PC-3 (cell line): Measurements from ENCODE around the gene BLTP1. TPM values are rescaled to one million over a fixed set of nuclear protein-coding genes. Genes with fewer than 3 reads are reported as not detected.

Experiments
- ATAC-seq: fragments of 200-7000 bp; cut with Tn5 transposase; 2 replicates; pipeline ENCODE4 v1.9.1; 2020; ENCODE audit warnings: mild to moderate bottlenecking, moderate library complexity
- BruUV-seq: library from RNA; stranded (reverse); fragments of 400-500 nt; replicated peaks from 2 replicates; lab custom pipeline; 2021; lab: Mats Ljungman, UMichigan
- CTCF ChIA-PET: fragments of 300-600 bp; sonication (Branson Sonifier 250); formaldehyde crosslinking; loops from one replicate; lab custom pipeline; 2022; ENCODE audit warnings: antibody characterized with exemption; lab: Charles Lee
- POLR2A ChIA-PET: fragments of 300-600 bp; sonication (Branson Sonifier 250); formaldehyde crosslinking; loops from one replicate; lab custom pipeline; 2022; ENCODE audit warnings: antibody characterized with exemption; ENCODE audit not compliant: unreplicated experiment; lab: Charles Lee
- DNase-seq: peaks from one replicate; pipeline ENCODE4 v3.0.0-alpha.2; 2015
- H2AFZ ChIP-seq: fragments of 300-600 bp; sonication (generic); 2 replicates; pipeline ENCODE4 v1.6.0; 2016; ENCODE audit warnings: antibody characterized with exemption, low read length
- H3F3A ChIP-seq: fragments of 300-600 bp; sonication (generic); one replicate; pipeline ENCODE4 v1.6.0; 2017; ENCODE audit warnings: antibody characterized with exemption, low read length, control low read depth, mild to moderate bottlenecking; ENCODE audit not compliant: unreplicated experiment
- H3K27ac ChIP-seq: fragments of 300-600 bp; sonication (generic); 2 replicates; pipeline ENCODE4 v1.5.1; 2016; ENCODE audit warnings: mild to moderate bottlenecking, low read length
- H3K27me3 ChIP-seq: fragments of 300-600 bp; sonication (generic); 2 replicates; pipeline ENCODE4 v1.6.1; 2016; ENCODE audit warnings: low read length, mixed read lengths
- H3K36me3 ChIP-seq: fragments of 300-600 bp; sonication (generic); 2 replicates; pipeline ENCODE4 v1.6.1; 2016; ENCODE audit warnings: low read depth, mixed run types, low read length, mixed read lengths
- H3K4me1 ChIP-seq: fragments of 300-600 bp; sonication (generic); 2 replicates; pipeline ENCODE4 v1.5.1; 2016; ENCODE audit warnings: low read length; ENCODE audit not compliant: insufficient read depth
- H3K4me2 ChIP-seq: fragments of 300-600 bp; sonication (generic); 2 replicates; pipeline ENCODE4 v1.6.0; 2016; ENCODE audit warnings: low read length
- H3K4me3 ChIP-seq: fragments of 300-600 bp; sonication (generic); 2 replicates; pipeline ENCODE4 v1.5.1; 2016; ENCODE audit warnings: mild to moderate bottlenecking, low read length, mixed read lengths
- H3K79me2 ChIP-seq: fragments of 300-600 bp; sonication (generic); 2 replicates; pipeline ENCODE4 v1.6.1; 2017; ENCODE audit warnings: low read length, mixed read lengths
- H3K9ac ChIP-seq: fragments of 300-600 bp; sonication (generic); 2 replicates; pipeline ENCODE4 v1.6.0; 2016; ENCODE audit warnings: mild to moderate bottlenecking, low read length
- H3K9me2 ChIP-seq: fragments of 300-600 bp; sonication (generic); replicated peaks from 2 replicates; pipeline ENCODE4 v1.6.1; 2016; ENCODE audit warnings: mixed run types, low read length, mixed read lengths
- H3K9me3 ChIP-seq: fragments of 300-600 bp; sonication (generic); 2 replicates; pipeline ENCODE4 v1.6.1; 2016; ENCODE audit warnings: low read length, mixed read lengths
- H4K20me1 ChIP-seq: fragments of 300-600 bp; sonication (generic); 2 replicates; pipeline ENCODE4 v1.6.1; 2016; ENCODE audit warnings: low read length, mixed read lengths
- CTCF ChIP-seq: fragments of 300-600 bp; sonication (generic); conservative IDR thresholded peaks from 2 replicates; pipeline ENCODE4 v1.5.1; 2017; ENCODE audit warnings: antibody characterized with exemption, low read depth, mild to moderate bottlenecking, low read length
- EZH2 ChIP-seq: fragments of 300-600 bp; sonication (generic); IDR thresholded peaks from one replicate; pipeline ENCODE4 v1.6.1; 2017; ENCODE audit warnings: antibody characterized with exemption, mild to moderate bottlenecking, low read length; ENCODE audit not compliant: unreplicated experiment
- EZH2phosphoT487 ChIP-seq: fragments of 300-600 bp; sonication (generic); IDR thresholded peaks from 2 replicates; pipeline ENCODE4 v1.6.1; 2018; ENCODE audit warnings: mild to moderate bottlenecking, antibody characterized with exemption, low read length, borderline replicate concordance
- intact Hi-C: fragments of 100-400 bp; cut with micrococcal nuclease; formaldehyde crosslinking; loops from 2 replicates; pipeline ENCODE4 v1.9.0; 2023
- total RNA-seq: library from RNA; depleted of rRNA; stranded (reverse); fragments of >200 nt; gene quantifications from 2 replicates; pipeline ENCODE4 v1.2.3, GENCODE V29; 2014; rRNA removed

BLTP1 gene
- total RNA-seq, 1 experiment from 2014 or later: 19.8 TPM

DNA sequence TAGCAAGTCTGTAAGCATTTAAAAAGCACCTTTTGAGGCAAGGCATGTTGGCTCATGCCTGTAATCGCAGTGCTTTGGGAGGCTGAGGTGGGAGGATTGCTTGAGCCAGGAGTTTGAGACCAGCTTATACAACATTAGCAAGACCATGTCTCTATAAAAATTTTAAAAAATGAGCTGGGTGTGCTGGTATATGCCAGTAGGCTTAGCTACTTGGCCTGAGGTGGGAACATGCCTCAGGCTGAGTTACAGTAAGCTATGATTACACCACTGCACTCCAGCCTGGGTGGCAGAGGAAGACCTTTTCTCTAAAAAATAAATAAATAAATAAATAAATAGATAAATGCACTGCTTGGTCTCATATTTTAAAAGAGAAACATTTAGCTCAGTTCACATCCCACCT is 26.8 kb downstream of the BLTP1 start:
- H3F3A ChIP-seq: no peaks in the 10 kb centered on the region
- intact Hi-C loops: no loop called here
- H3K4me1 ChIP-seq: no peaks in the 10 kb centered on the region

DNA sequence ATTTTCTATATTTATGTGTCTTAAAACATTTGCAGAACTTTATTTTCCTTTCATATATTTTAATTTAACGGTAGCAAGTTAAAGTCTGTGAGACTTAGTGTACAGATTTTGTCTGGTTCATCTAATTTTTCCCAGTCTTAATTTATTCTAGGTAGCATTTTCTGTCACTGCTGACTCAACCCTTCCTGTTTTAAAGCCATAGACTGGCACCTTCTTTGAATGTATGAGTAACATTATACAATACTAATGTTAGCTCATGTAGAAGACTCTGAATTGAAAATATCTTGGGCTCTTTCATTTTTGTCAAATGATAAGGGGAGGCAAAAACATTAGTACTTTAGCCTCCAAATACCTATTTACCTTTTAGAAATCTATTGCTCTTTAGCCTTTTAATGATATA is 43.6 kb downstream of the BLTP1 start:
- CTCF ChIA-PET: no interaction called here
- no TSS peak for BruUV-seq
- ATAC-seq: no peak
- POLR2A ChIA-PET: no interaction called here
- no peaks in the 10 kb centered on the region for H3F3A ChIP-seq
- no peaks in the 10 kb centered on the region for H3K27me3 ChIP-seq
- no peak overlapping the region for H3K4me2 ChIP-seq
- no peaks in the 10 kb centered on the region for H3K9me3 ChIP-seq
- DNase-seq: no peak
- H3K79me2 ChIP-seq: no peaks in the 10 kb centered on the region
- H3K4me1 ChIP-seq: no peaks in the 10 kb centered on the region
- no peak overlapping the region for H3K9ac ChIP-seq
- no peaks in the 10 kb centered on the region for H4K20me1 ChIP-seq
- H3K4me3 ChIP-seq: no peak overlapping the region
- no peaks in the 10 kb centered on the region for H3K9me2 ChIP-seq
- no peak for TF ChIP-seq EZH2phosphoT487
- no peak for TF ChIP-seq EZH2
- no peak for TF ChIP-seq CTCF
- H3K27ac ChIP-seq: no peak overlapping the region
- no peaks in the 10 kb centered on the region for H3K36me3 ChIP-seq
- intact Hi-C loops: no loop called here
- H2AFZ ChIP-seq: no peak overlapping the region

More for the DNA sequence above, 26.8 kb downstream of the BLTP1 start:
- ChIA-PET POLR2A (no interaction called here), CTCF (no interaction called here)
- Histone ChIP-seq H3K4me3 (no peak overlapping the region), H4K20me1 (no peaks in the 10 kb centered on the region), H3K27ac (no peak overlapping the region), H3K36me3 (peaks cover 8% of the 10 kb centered on the region; the same call in 1 of the 2 replicates), H2AFZ (no peak overlapping the region), H3K9me2 (no peaks in the 10 kb centered on the region), H3K9ac (no peak overlapping the region), H3K79me2 (no peaks in the 10 kb centered on the region), H3K4me2 (no peak overlapping the region), H3K9me3 (no peaks in the 10 kb centered on the region), H3K27me3 (no peaks in the 10 kb centered on the region)
- TF ChIP-seq EZH2phosphoT487 (no peak), CTCF (no peak), EZH2 (no peak)
- BruUV-seq: no TSS peak
- no peak for DNase-seq
- ATAC-seq: no peak

Other genes starting within 250 kb of the BLTP1 start
- gene TRPC3, start 200.3 kb upstream of the BLTP1 start, total RNA-seq: not detected in 2 replicates
- not detected in 2 replicates for gene ADAD1, start 226.7 kb downstream of the BLTP1 start, total RNA-seq